ENCODE results near the gene DAAM2. TPM values are rescaled to one million over a fixed set of nuclear protein-coding genes. Genes with fewer than 3 reads are reported as not detected.

The DAAM2 gene
- total RNA-seq, 2 donors from 2014 or later, result 4.7 to 41.3 TPM

DNA sequence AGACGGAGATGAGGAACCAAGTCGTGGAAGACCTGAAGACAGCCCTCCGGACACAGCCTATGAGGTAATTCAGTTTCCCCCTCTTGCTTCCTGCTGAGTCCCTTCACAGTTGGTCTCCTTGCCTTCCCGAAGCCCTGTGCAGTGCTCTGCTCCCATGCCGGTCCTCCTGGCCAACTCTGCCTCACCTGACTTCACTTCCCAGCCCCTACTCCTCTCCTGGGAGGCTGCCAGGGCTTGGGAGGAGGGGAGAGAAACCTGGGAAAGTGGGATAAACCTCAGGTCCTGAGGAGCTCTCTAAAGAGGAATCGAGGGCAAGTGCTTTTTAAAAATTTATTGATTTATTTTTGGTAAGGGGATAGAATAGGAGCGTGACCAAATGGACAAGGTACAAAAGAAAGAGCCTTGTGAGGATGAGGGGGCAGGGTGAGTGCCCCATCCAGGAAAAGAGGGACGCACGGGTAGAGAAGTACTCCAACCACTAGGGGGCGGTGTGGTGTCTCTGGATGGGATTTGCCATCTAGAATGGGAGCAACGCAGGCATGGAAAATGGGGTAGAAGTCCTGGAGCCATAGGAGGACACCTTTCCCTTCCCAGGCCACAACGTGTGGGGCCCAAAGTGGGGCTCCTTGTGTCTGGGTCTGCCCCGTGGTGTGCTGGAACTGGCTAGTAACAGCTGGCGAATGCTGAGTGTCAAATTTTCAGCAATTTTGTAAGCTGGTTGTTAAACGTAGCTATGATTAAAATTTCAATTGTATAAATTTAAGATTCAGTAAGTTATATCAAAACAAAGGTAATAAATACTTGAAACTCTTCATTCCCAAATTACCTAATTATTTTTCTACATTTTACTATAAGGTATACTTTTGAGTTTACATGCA is 73.1 kb downstream of the DAAM2 start:
- Histone ChIP-seq H3K27me3 (replicated peaks; ENCODE audit: insufficient read depth) (no peaks in the 10 kb centered on the region), H3K9me3 (no peaks in the 10 kb centered on the region), H3K4me1 (replicated peaks) (no peaks in the 10 kb centered on the region), H3K36me3 (no peaks in the 10 kb centered on the region), H3K27ac (no peak overlapping the region), H3K4me3 (no peak overlapping the region)
- intact Hi-C loops (cut with DNase I), result no loop called here
- DNase-seq (ENCODE audit: low spot score), result peak; percentile 15
- 65% methylated on average over 15 of the region's 15 CpGs for WGBS
- TF ChIP-seq POLR2AphosphoS5 (IDR thresholded peaks at IDR 0.05) (no peak), CTCF (IDR thresholded peaks at IDR 0.05) (peak; percentile 34 to 67 (median 38)), POLR2A (IDR thresholded peaks at IDR 0.05) (no peak)

GRCh38 chr6:39867592-39867991 is 75.4 kb downstream of the DAAM2 start:
- 69% methylated on average over 6 of the region's 6 CpGs for WGBS

GRCh38 chr6:39870950-39871349 is 78.8 kb downstream of the DAAM2 start:
- H3K4me1 ChIP-seq (replicated peaks), result no peaks in the 10 kb centered on the region
- H3K9me3 ChIP-seq, result no peaks in the 10 kb centered on the region
- WGBS, result 97% methylated on average over 3 of the region's 3 CpGs
- intact Hi-C loops (cut with DNase I), result no loop called here
- H3K27ac ChIP-seq, result no peak overlapping the region
- H3K36me3 ChIP-seq, result no peaks in the 10 kb centered on the region
- TF ChIP-seq POLR2A (IDR thresholded peaks at IDR 0.05), result no peak
- no peak for TF ChIP-seq POLR2AphosphoS5 (IDR thresholded peaks at IDR 0.05)
- TF ChIP-seq CTCF (IDR thresholded peaks at IDR 0.05), result no peak
- no peak overlapping the region for H3K4me3 ChIP-seq
- DNase-seq (ENCODE audit: low spot score), result no peak
- H3K27me3 ChIP-seq (replicated peaks; ENCODE audit: insufficient read depth), result no peaks in the 10 kb centered on the region

More at GRCh38 chr6:39867592-39867991, 75.4 kb downstream of the DAAM2 start:
- Histone ChIP-seq H3K4me1 (replicated peaks) (no peaks in the 10 kb centered on the region), H3K27me3 (replicated peaks; ENCODE audit: insufficient read depth) (no peaks in the 10 kb centered on the region), H3K4me3 (no peak overlapping the region), H3K36me3 (no peaks in the 10 kb centered on the region), H3K9me3 (no peaks in the 10 kb centered on the region), H3K27ac (no peak overlapping the region)
- intact Hi-C loops (cut with DNase I), result no loop called here
- TF ChIP-seq POLR2AphosphoS5 (IDR thresholded peaks at IDR 0.05) (no peak), CTCF (IDR thresholded peaks at IDR 0.05) (no peak), POLR2A (IDR thresholded peaks at IDR 0.05) (no peak)
- DNase-seq (ENCODE audit: low spot score), result no peak

DNA sequence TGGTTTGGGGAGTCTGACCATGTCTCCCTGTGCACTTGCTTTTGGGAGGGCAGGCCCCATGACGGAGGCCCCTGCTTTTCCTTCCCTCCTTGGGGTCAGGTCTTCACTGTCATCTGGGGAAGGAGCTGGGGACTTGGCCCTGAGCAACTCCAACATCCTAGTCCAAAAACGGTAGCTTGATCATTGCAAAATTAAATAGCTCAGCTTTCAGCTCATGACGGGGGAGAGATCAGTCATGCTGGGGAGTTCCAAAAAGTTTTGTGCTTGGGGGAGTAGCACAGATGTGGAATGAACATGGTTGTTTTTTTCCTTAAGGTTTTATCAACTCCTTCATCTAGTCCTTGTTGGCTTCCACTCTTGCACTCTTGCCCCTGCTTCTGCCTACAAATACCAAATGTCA is 81.3 kb downstream of the DAAM2 start:
- DNase-seq (ENCODE audit: low spot score), result no peak
- Histone ChIP-seq H3K27ac (no peak overlapping the region), H3K4me1 (replicated peaks) (no peaks in the 10 kb centered on the region), H3K4me3 (no peak overlapping the region), H3K9me3 (no peaks in the 10 kb centered on the region), H3K36me3 (no peaks in the 10 kb centered on the region), H3K27me3 (replicated peaks; ENCODE audit: insufficient read depth) (no peaks in the 10 kb centered on the region)
- no peak for TF ChIP-seq CTCF (IDR thresholded peaks at IDR 0.05)
- WGBS, result 82% methylated on average over 3 of the region's 3 CpGs
- intact Hi-C loops (cut with DNase I), result no loop called here

DNA sequence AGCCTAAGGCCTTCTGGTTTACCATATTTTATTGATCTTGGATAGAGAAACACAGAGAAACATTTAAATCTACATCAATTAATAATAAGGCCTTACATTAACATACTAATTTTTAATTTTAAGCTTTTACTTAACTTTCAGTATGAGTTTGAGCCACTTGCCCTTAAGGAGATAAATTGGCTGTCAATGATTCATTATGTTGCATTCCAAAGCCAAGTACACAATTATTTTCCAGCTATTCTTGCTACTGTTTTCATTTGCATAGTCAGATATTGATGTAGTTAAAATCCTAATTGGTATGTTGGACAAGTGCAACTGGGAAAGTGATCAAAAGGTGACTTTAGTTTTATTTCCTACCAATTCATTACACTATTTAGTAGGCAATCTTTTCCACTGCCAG is 83.9 kb downstream of the DAAM2 start:
- no peaks in the 10 kb centered on the region for H3K9me3 ChIP-seq
- intact Hi-C loops (cut with DNase I), result no loop called here
- no peaks in the 10 kb centered on the region for H3K36me3 ChIP-seq
- H3K27ac ChIP-seq, result no peak overlapping the region
- H3K4me1 ChIP-seq (replicated peaks), result no peaks in the 10 kb centered on the region
- no peak for DNase-seq (ENCODE audit: low spot score)
- H3K27me3 ChIP-seq (replicated peaks; ENCODE audit: insufficient read depth), result no peaks in the 10 kb centered on the region
- TF ChIP-seq POLR2A (IDR thresholded peaks at IDR 0.05) (no peak), POLR2AphosphoS5 (IDR thresholded peaks at IDR 0.05) (no peak), CTCF (IDR thresholded peaks at IDR 0.05) (no peak)
- H3K4me3 ChIP-seq, result no peak overlapping the region

All from prostate gland (tissue), 2 donors.